Gastrocnemius medialis (tissue), 4 donors: ENCODE measurements around the gene ARHGAP26. TPM values are rescaled to one million over a fixed set of nuclear protein-coding genes. Genes with fewer than 3 reads are reported as not detected.

Experiments used
- ATAC-seq, 2 donors: fragments of 150-250 bp; one replicate each; pipeline ENCODE4 v1.9.1; 2016
- DNase-seq, 2 donors: peaks; one replicate each; pipeline ENCODE4 v3.0.0-alpha.2; 2019
- H3K27ac ChIP-seq, 4 donors: fragments of 200-600 bp; sonication (generic); 1 replicate in 1 of 4; 2 replicates in 3 of 4; pipeline ENCODE4 v1.5.1; 2016 to 2018; ENCODE audit warnings: mild to moderate bottlenecking in 2 of 4, moderate library complexity in 1 of 4
- H3K27me3 ChIP-seq, 3 donors: fragments of 200-600 bp; sonication (generic) in 2 of 3; 1 replicate in 1 of 3; 2 replicates in 2 of 3; pipeline versions ENCODE4 v1.5.1 to v1.6.0; 2016 to 2019; ENCODE audit warnings: mild to moderate bottlenecking in 1 of 3, moderate library complexity in 1 of 3
- H3K36me3 ChIP-seq, 2 donors: fragments of 200-600 bp; sonication (generic) in 1 of 2; one replicate each; pipeline ENCODE4 v1.5.1; 2017 to 2018
- H3K4me1 ChIP-seq, 2 donors: fragments of 200-600 bp; sonication (generic) in 1 of 2; one replicate each; pipeline ENCODE4 v1.5.1; 2016 to 2017; ENCODE audit warnings: mild to moderate bottlenecking in 2 of 2
- H3K4me3 ChIP-seq, 4 donors: fragments of 200-600 bp; sonication (generic) in 3 of 4; 1 replicate in 1 of 4; 2 replicates in 3 of 4; pipeline ENCODE4 v1.5.1; 2016 to 2019; ENCODE audit warnings: mild to moderate bottlenecking in 2 of 4
- H3K9me3 ChIP-seq, 3 donors: fragments of 200-600 bp; sonication (generic) in 2 of 3; 1 replicate in 1 of 3; 2 replicates in 2 of 3; pipeline ENCODE4 v1.5.1; 2016 to 2019
- POLR2A ChIP-seq, 2 donors: fragments of 450-650 bp; IDR thresholded peaks; one replicate each; pipeline ENCODE4 v1.6.1; 2017; ENCODE audit warnings: antibody characterized with exemption in 2 of 2, mild to moderate bottlenecking in 2 of 2, moderate library complexity in 2 of 2
- in situ Hi-C, 4 donors: fragments of 200-750 bp; cut with MboI; loops; one replicate each; pipeline versions ENCODE4 v1.15.0 to v1.8.0; 2017; ENCODE audit warnings: low sequenced_read_pairs in 4 of 4
- intact Hi-C: fragments of 100-400 bp; cut with DNase I; formaldehyde crosslinking; loops from one replicate; pipeline ENCODE4 v1.15.1; 2023; ENCODE audit warnings: low total_unique reads
- total RNA-seq, 4 donors: library from RNA; depleted of rRNA; stranded (reverse); fragments of >200 nt; gene quantifications; one replicate each; pipeline versions ENCODE4 v1.1.0 to v1.2.3, GENCODE V29; 2016
- TF ChIP-seq, protein P1 (sequence below), 5 experiments: fragments of 450-650 bp in 3 of 5; fragments of 200-600 bp in 2 of 5; sonication (generic) in 2 of 5; IDR thresholded peaks in 4 of 5; conservative IDR thresholded peaks in 1 of 5; 1 replicate in 4 of 5; 2 replicates in 1 of 5; pipeline ENCODE4 v1.5.1; 2016 to 2019; ENCODE audit warnings: antibody characterized with exemption in 5 of 5, mild to moderate bottlenecking in 3 of 5, moderate library complexity in 3 of 5

The ARHGAP26 gene
- total RNA-seq, 4 donors from 2014 or later = 9.1 to 22.4 (median 13.4) TPM

DNA sequence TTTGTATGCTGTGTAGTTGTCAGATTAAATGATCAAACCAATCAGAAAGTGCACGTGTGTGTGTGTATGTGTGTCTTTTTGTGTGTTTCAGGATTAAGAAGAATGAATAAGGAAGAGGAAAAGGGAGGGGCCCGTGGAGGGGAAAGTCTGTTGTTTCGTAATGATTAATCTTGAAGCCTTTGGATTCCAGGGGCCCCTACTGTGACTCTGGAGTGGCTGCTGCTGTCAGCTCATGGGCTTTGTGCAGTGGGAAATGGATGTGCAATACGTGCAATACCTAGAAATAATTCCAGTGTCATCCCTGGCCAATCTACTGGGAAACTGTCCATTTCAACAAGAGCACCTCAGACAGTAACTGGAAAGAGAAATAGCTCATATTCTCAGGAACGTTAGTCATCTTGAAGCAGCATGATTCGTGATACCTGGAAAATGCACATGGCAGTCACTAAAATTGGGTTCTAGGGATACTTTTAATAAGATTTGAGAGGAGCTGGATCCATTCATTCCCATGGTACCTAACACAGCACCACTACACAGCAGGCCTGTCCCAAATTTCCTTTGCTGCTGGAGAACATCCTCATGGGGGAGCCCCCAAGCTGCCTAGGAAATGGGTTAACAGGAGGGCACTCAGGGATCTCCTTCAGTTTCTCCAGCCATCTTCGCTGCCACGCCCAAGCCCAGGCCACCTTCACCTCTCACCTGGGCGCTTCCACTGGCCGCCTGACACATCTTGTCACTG, 447.1 kb downstream of the ARHGAP26 start:
- H3K4me1 ChIP-seq = peaks cover 22 to 48% of the 10 kb centered on the region in 2 donors
- DNase-seq (no peak), ATAC-seq (no peak)
- H3K27me3 ChIP-seq = no peaks in the 10 kb centered on the region
- no peak for TF ChIP-seq POLR2A (IDR thresholded peaks at IDR 0.05)
- TF ChIP-seq, protein P1, sequence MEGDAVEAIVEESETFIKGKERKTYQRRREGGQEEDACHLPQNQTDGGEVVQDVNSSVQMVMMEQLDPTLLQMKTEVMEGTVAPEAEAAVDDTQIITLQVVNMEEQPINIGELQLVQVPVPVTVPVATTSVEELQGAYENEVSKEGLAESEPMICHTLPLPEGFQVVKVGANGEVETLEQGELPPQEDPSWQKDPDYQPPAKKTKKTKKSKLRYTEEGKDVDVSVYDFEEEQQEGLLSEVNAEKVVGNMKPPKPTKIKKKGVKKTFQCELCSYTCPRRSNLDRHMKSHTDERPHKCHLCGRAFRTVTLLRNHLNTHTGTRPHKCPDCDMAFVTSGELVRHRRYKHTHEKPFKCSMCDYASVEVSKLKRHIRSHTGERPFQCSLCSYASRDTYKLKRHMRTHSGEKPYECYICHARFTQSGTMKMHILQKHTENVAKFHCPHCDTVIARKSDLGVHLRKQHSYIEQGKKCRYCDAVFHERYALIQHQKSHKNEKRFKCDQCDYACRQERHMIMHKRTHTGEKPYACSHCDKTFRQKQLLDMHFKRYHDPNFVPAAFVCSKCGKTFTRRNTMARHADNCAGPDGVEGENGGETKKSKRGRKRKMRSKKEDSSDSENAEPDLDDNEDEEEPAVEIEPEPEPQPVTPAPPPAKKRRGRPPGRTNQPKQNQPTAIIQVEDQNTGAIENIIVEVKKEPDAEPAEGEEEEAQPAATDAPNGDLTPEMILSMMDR (IDR thresholded peaks at IDR 0.05 in 4 of 5, conservative IDR thresholded peaks at IDR 0.05 in 1 of 5) = no peak
- no peak overlapping the region for H3K4me3 ChIP-seq
- H3K36me3 ChIP-seq = peaks cover 0 to 4% of the 10 kb centered on the region in 2 donors
- no peak overlapping the region for H3K27ac ChIP-seq
- no peaks in the 10 kb centered on the region for H3K9me3 ChIP-seq
- in situ Hi-C loops = no loop called here
- intact Hi-C loops = no loop called here

DNA sequence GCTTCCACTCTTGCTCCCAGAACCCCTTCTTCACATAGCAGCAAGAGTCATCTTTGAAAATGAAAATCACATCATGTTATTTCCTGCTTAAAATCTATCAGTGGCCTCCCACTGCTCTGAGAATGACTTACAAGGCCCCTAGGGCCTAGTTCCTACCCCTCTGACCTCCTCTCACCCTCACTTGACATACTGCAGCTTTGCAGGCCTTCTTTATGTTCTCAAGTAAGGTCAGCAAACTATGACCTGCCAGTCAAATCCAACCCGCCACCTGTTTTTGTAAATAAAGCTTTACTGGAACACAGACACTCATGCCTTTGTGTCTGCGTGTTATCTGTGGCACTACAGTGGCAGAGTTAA, 447.6 kb downstream of the ARHGAP26 start:
- H3K36me3 ChIP-seq = peaks cover 0 to 4% of the 10 kb centered on the region in 2 donors
- H3K27ac ChIP-seq = no peak overlapping the region
- TF ChIP-seq, protein P1 (IDR thresholded peaks at IDR 0.05 in 4 of 5, conservative IDR thresholded peaks at IDR 0.05 in 1 of 5) = no peak
- TF ChIP-seq POLR2A (IDR thresholded peaks at IDR 0.05) = no peak
- intact Hi-C loops (no loop called here), in situ Hi-C loops (no loop called here)
- H3K4me3 ChIP-seq = no peak overlapping the region
- H3K4me1 ChIP-seq = peaks cover 22 to 43% of the 10 kb centered on the region in 2 donors
- no peaks in the 10 kb centered on the region for H3K27me3 ChIP-seq
- ATAC-seq (no peak), DNase-seq (no peak)
- no peaks in the 10 kb centered on the region for H3K9me3 ChIP-seq

DNA sequence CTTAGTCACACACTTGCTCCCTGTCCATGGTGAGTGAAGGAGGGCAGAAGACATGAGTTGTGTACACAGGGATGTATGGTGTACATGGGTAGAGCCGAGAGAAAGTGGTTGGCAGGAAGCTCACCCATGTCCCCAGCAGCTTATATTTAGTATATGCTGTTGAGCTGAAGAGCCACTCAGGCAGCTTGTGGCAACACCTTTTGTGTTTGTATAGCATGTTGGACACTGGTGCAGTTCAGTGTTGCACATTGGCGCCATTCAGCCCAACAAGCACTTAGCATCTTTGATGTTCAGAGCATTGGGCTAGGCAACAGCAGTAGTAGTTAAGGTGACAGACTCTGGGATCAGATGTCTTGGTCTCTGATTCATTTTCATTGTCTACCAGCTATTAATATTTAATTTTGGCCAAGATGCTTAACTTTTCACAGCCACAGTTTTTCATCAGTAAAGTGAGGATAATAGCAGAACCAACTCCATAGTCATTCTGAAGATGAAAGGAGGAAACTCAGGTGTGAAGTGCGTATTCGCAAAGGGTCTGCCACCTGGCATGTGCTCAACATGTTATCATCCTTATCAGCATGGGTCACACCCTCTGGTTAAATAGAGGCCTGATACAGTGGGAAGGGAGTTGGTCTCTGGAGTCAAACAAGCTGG, 448.5 kb downstream of the ARHGAP26 start:
- Histone ChIP-seq H3K27me3 (no peaks in the 10 kb centered on the region), H3K27ac (no peak overlapping the region), H3K4me3 (no peak overlapping the region), H3K9me3 (no peaks in the 10 kb centered on the region), H3K36me3 (peaks cover 0 to 4% of the 10 kb centered on the region in 2 donors), H3K4me1 (peaks cover 16 to 35% of the 10 kb centered on the region in 2 donors)
- DNase-seq = no peak
- TF ChIP-seq POLR2A (IDR thresholded peaks at IDR 0.05) = no peak
- TF ChIP-seq, protein P1 (IDR thresholded peaks at IDR 0.05 in 4 of 5, conservative IDR thresholded peaks at IDR 0.05 in 1 of 5) = no peak
- in situ Hi-C loops = no loop called here
- no peak for ATAC-seq
- intact Hi-C loops = no loop called here

DNA sequence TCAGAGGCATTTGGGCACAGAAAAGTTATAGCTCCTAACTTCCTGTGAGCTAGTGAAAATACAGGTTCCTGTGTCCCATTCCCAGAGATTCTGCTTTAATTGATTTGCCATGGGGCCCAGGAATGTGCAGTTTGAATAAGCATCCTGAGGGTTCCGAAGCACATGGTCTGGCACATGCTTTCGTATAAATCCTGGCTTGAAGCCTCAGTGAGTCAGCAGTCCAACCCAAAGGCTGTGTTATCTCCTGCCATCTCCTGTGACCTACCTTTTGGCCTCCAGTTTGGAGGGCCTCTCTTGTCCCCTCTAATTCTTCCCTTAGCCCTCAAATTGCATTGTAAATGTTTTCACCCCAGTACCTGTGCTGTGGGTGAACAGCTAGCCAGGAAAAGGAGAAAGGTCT, 449.5 kb downstream of the ARHGAP26 start:
- no peak for DNase-seq
- no peak for ATAC-seq
- in situ Hi-C loops = no loop called here
- Histone ChIP-seq H3K4me3 (no peak overlapping the region), H3K36me3 (peaks cover 0 to 4% of the 10 kb centered on the region in 2 donors), H3K27ac (peak overlapping the region in 3 of 4 donors; percentile 55 to 71 (median 57)), H3K9me3 (no peaks in the 10 kb centered on the region), H3K4me1 (peaks cover 14 to 33% of the 10 kb centered on the region in 2 donors), H3K27me3 (no peaks in the 10 kb centered on the region)
- intact Hi-C loops = no loop called here
- TF ChIP-seq, protein P1 (IDR thresholded peaks at IDR 0.05 in 4 of 5, conservative IDR thresholded peaks at IDR 0.05 in 1 of 5) = no peak
- no peak for TF ChIP-seq POLR2A (IDR thresholded peaks at IDR 0.05)
